ENCODE measurements around the gene NUP205.
A peak's percentile ranks its signal among the peaks of the same experiment; 100 is the strongest.

Gene NUP205, protein sequence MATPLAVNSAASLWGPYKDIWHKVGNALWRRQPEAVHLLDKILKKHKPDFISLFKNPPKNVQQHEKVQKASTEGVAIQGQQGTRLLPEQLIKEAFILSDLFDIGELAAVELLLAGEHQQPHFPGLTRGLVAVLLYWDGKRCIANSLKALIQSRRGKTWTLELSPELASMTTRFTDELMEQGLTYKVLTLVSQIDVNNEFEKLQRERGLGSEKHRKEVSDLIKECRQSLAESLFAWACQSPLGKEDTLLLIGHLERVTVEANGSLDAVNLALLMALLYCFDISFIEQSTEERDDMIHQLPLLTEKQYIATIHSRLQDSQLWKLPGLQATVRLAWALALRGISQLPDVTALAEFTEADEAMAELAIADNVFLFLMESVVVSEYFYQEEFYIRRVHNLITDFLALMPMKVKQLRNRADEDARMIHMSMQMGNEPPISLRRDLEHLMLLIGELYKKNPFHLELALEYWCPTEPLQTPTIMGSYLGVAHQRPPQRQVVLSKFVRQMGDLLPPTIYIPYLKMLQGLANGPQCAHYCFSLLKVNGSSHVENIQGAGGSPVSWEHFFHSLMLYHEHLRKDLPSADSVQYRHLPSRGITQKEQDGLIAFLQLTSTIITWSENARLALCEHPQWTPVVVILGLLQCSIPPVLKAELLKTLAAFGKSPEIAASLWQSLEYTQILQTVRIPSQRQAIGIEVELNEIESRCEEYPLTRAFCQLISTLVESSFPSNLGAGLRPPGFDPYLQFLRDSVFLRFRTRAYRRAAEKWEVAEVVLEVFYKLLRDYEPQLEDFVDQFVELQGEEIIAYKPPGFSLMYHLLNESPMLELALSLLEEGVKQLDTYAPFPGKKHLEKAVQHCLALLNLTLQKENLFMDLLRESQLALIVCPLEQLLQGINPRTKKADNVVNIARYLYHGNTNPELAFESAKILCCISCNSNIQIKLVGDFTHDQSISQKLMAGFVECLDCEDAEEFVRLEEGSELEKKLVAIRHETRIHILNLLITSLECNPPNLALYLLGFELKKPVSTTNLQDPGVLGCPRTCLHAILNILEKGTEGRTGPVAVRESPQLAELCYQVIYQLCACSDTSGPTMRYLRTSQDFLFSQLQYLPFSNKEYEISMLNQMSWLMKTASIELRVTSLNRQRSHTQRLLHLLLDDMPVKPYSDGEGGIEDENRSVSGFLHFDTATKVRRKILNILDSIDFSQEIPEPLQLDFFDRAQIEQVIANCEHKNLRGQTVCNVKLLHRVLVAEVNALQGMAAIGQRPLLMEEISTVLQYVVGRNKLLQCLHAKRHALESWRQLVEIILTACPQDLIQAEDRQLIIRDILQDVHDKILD (N-terminal part only)

DNA sequence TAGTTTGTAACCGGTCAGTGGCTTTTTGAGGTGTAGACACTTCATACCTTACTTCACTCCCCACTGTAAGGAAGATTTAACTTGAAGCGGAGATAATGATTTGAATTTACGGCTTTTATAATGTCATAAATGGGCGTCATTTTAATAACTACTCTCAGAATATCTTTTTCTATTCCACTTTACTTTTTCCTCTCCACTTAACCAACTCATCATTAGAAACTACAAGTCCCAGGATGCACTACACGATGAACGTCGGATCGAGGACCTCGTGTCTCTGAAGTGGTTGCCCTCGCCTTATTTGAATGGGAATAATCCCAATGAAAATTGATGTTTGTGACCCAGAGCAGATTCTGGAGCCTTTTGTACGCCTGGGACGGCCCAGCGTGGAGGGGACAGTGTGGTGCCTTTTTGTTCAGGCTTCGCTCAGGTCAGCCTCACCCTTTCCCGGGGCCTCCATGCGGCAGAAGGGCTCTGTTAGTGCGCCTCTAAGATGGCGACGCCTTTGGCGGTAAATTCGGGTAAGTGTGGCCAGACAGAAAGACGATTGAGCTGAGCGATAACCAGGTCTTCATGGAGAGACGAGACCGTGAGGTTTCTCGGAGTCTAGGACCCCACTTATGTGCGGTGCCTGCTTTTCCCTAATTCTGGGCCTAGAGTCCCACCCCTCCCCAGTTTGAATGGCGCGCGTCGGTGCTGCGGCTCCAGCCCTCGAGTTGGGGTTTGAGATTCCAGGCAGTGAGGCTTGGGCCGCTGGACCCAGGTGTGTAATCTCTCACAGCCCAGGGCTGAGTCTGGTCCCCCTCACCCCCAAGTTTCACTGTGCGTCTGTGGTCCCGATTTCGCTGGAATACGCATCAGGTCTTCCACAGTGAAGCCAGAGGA, at the start of gene NUP205:
Gene NUP205, plus strand, starts transcription at position 463 of the 882 bp plus-strand sequence. Its CDS starts 28 bp downstream, at position 491.
- DNase-seq: peak; percentile 97

DNA sequence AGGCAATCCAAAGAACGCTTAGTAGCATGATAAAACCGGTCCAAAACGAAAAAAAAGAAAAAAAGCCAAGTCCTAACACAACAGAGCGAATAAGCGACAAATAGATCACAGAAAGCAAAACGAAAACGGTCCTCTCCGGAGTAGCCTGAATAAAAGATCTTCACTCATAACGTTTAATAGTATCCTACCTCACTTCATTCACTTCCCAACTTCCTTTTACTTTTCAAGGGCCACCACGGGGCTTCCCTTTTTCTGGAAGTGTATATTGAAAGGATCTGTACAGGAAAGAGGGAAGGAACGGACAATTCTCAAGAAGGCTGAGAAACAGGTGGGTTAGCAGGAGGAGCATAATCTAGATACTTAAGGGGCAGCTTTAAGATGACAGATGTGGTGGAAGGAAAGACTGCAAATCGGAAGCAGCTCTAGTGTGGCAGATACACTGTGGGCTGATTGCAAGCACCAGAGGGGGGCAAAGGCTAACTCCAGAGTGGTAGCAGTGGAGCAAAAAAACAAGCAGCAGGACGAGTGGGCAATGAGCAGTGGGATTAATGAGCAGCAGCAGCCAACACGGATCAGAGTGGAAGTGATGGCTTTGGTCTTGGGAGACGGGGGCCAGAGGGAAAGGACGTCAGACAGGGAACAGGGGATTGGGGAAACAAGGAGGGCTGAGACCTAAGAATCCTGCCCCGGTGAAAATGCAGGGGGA, 48.7 kb upstream of the NUP205 start:
- DNase-seq: peak; percentile 78

DNA sequence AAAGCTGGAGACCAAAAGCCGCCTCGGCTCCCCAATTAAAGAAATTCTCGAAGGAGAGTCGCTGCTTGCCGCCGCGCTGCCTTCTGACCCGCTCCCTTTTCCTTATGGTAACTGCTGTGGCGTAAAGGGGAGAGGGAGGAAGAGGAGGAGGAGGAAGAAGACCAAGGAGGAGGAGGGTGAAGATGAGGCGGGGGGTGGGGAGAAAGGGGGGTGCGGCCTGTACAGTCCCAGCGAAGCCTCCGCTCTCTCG, 48.2 kb upstream of the NUP205 start:
- no peak for DNase-seq

DNA sequence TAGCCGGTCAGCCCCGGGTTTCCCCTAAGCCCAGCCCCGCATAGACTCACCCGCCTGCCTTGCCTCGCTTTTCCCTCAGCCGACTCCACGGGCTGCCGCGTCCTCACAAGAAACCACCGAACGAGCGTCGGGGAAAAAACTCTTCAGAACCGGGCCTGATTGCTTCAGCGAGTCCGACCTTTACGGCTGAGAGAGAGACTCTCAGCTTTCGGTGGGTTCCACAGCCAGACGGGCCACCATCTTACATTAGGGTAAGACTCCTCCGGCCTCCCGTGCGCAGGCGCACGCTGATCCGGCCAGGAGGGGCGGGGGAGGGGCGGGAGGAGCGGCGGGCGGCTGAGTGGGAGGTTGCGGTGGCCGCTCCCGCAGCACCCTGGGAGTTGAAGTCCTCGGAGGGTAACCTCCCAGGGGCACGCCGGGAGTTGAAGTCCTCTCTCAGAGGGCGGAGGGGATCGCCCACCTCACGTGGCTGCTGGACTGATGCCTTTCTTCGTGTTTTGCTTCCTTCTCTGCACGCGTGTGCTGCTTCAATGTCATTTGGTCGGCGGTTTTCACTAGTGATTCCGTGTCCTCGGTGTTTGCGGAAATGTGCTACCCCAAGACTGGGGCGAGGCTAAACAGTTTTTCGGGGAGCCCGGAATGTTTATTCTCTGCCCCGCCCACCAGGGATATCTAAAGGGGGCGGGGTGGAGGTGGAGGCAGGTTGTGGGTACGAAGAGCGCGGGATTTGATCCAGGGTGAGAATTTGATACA, 47.7 kb upstream of the NUP205 start, which contains the start of gene CNOT4:
Gene CNOT4, minus strand, starts transcription at position 264 of the 753 bp plus-strand sequence. CDS start 71,771 bp downstream, outside the sequence.
- peak; percentile 98 for DNase-seq

DNA sequence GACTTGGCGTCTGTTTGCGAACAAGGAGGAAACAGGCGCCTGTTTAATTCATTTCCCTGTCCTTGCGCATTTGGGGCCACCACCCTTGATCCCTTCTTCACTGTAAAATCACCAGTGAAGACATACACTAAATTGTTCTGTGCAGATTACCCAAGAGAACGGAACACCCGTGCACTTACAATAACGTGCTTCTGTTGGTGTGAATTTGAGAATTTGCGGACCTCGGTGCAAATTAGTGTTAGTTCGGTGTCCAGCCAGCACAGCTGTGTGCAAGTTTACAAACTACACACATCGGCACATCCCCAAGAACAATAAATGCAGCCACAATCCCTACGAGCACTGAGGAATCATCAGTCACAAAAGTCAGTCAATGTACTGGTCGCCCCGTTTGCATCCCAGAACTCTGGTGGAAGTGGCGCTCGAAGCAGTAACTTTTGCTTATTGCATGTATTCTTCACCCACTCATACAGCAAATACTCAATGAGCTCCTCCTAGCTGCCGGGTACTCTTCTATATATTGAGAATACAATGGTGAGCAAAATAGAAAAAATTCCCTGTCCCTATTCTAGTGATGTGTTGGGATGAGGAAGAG, 47.0 kb upstream of the NUP205 start:
- no peak for DNase-seq

DNA sequence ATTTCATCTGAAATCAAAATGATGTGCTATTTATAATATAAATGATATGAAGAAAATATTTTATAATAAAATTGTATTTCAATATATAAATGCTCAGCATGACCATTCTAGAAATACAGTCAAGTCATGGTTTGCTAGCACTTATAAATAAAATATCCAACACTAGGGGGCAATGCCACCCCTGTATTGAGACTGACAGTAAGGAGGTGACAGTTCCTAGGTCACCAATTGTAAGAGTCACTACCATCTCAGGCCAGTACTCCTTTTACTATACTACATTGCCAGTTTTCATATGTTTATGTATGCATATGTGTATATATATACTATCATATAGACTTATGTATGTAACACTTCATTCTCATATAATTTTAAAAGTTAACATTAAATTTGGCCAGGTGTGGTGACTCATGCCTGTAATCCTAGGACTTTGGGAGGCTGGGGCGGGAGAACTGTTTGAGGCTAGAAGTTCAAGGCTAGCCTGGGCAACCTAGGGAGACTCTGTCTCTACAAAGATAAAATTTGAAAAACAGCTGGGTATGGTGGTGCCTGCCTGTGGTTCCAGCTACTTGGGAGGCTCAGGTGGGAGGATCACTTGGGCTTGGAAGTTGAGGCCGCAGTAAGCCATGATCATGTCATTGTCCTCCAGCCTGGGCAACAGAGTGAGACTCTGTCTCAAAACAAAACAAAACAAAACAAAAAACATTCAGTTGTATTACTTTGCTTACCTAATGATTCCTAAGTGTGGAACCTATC, 45.4 kb upstream of the NUP205 start:
- peak; percentile 63 for DNase-seq

DNA sequence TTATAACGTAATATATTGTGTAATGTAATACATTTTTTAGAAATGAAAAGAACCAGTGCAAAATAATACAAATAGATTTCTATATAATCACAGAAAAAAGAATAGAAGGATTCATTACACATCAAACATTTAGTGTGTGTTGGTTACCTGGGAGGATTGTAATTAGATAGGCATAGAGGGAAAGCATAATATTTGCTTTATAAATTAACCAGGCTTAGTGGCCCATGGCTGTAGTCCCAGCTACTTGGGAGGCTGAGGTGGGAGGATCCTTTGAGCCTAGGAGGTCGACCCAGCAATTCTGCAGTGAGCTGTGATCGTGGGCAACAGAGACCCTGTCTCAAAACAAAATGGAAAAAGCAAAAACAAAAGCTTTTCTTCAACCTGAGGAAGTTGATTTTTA, 42.9 kb upstream of the NUP205 start:
- no peak for DNase-seq

DNA sequence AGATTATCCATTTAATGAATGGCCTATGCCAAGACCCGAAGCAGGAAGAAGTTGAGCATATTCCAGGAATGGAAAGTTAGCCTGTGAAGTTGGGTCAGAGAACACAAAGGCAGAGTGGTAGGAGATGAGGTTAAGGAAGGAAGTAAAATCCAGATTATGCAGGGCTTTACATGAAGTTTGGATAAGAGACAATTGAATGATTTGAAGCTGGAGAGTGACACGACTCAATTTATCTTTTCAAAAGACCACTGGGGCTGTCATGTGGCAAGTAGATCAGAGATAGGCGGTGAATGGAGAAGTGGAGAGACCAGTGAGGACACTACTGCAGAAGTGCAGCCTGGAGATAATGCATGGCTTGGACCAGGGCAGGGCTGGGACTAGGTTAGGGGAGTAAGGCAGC, 40.7 kb upstream of the NUP205 start:
- no peak for DNase-seq

DNA sequence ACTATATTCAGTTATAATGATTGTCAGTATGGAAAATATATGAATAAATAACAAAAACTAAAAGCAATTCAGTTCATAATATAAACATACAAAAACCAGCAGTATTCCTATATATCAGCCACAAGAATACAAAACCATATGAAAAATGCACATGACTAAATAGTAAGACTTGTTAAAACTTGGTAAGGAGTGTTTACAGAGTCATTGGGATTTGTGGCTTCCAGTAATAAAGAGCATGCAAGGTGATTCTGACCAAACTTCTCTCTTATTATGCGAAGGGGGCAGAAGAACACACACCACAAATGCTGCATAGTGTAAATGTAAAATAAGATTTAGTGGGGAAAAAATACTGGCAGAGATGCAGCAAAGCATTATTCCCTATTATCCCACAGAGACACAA, 39.0 kb upstream of the NUP205 start:
- DNase-seq: no peak

DNA sequence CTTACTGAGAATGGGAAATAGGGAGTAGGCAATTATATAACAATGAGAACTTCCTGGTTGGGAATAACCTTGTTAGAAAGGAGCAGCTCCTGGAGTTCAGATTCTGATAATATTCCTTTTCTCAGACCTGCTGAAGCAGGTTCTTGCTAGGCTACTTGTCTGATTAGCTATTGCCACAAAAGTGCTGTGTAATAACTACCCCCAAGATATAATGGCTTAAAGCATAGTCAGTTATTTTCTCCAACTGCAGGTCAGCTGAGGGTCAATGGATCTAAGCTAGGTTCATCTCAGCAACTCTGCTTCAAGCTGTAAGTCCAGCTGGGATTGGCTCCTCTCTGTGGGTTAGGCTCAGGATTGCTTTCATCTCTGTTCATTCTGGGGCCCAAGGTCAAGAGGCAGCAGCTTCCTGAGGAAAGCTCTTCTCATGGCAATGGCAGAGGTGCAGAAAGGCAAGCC, 38.5 kb upstream of the NUP205 start:
- peak; percentile 2 for DNase-seq

DNA sequence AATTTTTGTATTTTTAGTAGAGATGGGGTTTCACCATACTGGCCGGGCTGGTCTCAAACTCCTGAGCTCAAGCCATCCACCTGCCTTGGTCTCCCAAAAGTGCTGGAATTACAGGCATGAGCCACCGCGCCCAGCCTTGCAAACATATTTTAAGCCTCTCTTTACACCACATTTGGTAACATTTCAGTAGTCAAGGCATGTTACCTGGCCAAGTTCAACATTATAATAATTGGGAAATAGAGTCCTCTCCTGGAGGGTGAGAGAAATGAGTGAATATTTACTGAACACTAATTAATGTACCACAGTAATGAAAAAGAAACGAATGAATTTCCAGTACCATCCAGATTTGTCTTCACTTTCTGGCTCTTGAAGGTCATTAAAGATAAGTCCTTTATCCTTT, 37.8 kb upstream of the NUP205 start:
- no peak for DNase-seq

DNA sequence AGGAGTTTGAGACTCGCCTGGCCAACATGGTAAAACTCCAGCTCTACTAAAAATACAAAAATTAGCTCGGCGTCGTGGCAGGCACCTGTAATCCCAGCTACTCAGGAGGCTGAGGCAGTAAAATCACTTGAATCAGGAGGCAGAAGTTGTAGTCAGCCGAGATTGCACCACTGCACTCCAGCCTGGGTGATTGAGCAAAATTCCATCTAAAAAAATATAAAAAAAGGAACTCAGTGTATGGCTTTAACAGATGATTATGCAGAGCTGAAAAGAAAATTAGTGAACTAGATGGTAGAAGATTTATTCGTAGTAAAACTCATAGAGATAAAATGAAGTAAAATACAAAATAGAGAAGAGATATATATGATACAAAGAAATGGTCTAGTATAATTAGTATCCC, 35.2 kb upstream of the NUP205 start:
- DNase-seq: no peak

DNA sequence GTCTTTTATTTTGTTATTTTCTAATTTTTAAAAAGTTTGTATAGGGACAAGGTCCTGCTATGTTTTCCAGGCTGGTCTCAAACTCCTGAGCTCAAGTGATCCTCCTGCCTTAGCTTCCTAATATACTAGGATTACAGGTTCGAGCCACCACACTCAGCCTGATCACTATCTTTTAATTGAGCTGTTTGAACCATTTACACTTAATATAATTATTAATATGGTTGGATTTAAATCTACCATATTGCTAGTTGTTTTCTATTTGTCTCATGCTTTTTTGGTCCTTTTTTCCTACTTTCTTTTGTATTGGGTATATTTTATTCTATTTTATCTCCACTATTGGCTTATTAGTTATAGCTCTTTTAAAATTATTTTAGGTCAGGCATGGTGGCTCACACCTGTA, 34.6 kb upstream of the NUP205 start:
- no peak for DNase-seq

DNA sequence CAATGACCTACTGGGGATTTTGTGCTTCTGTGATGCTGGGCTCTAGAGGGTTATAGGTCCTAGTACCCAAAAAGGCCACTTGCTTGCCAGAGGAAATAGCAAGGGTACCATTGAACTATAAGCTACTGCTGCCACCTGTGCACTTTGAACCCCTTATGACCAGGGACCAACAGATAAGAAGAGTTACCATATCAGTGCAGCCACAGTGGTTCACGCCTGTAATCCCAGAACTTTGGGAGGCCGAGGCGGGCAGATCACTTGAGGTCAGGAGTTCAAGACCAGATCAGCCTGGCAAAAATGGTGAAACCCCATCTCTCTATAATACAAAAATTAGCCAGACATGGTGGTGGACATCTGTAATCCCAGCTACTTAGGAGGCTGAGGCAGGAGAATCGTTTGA, 32.3 kb upstream of the NUP205 start:
- DNase-seq: no peak

DNA sequence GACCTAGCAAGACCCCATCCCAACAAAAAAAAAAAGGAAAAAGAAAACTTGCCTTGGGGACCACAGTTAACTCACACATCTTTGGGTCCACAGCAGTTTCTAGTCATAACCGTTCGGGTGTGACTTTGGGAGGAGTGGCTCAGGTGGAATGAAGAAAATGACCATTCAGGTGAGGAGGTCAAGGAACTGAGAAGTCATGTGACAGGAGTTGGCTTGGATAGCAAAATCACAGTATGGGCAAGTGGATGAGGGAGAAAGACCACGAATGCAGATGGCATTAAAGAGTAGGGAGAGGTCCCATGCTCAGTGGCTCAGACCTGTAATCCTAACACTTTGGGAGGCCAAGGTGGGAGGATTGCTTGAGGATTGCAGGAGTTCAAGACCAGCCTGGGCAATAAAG, 30.7 kb upstream of the NUP205 start:
- DNase-seq: no peak

DNA sequence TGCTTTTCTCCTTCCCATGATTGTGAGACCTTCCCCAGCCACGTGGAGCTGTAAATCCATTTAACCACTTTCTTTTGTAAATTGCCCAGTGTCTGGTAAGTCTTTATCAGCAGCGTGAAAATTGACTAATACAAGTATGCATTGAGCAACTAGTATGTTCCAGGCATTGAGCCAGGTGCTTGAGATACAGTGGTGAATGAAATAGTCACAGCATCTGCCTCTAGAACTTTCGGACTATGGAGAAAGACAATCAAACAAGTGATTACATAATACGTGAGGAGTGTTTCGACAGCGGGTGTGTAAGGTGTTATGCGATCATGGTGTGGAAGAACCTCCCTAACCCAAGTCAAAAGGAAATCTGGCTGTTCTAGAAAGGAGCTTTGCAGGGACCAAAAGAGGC, 21.6 kb upstream of the NUP205 start:
- DNase-seq: no peak

DNA sequence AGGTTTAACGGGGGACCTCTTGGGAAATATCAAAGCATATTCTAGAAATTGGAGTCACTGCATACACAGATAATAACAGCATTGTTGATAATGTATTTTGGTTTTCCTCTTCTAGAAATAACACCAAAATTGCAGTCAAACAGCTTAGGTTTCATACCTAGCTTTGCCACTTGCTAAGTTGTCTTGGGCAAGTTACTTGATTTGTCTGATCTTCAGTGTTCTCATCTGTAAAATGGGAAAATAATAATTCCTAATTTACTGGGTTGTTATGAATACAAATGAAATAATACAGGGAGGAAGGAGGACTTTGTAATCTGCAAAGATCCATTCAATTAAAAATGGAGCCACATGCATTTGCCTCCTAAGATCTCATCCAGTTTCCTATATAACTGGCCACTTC, 20.3 kb upstream of the NUP205 start:
- DNase-seq: no peak

DNA sequence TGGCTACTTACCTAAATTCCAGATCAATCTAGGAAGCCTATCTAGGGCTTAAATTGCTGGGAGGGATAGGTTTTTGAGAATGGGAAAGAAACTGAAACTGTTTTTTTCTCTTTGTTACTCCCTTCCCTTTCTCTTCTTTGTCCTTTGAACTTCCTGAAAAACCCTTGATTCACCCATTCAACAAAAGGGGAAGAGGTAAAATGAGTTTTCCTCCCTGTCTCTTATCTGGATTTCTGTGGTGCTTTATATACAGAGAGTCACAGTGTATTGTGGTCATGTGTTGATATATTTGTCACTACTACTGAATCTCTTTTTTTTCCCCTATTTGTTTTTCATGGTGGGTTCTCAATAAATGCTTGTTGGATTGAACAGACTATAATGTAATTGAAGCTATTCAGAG, 19.8 kb upstream of the NUP205 start:
- no peak for DNase-seq

DNA sequence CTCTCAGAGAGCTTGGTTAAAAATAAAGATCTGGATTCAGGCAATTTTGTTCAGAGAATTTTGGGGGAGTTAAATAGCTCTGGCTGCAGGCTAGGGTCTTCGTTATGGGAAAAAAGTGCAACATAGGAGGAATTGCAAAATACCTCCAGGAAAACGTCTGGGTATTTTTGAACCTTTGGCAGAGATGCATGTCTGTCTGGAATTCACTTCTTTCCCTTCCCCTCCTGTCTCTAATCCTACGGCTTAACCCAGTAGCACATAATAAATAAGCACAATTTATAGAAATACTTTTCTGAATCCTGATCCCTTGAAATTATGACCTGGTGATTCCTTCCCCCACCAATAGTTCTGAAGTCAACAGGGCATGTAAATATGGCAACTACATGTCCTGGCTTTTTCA, 19.3 kb upstream of the NUP205 start:
- DNase-seq: no peak

DNA sequence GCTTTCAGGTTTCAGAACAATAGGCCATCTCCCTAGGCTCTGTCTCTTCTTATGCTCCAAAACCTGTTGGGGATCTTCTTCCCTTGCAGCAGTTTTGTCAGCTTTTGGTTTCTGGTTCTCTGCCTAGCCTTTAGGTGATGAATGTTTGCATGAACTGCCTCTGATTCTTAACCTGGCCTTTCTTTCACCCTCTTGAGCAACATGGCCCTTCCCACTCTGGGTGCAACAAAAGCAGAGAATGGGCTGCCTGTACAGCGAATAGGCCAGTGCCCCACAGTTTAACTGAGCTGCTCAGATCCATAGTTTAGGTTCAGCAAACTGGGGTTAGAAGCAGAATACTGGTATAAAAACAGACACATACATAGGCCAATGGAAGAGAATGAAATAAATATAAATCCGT, 18.1 kb upstream of the NUP205 start:
- no peak for DNase-seq

All from eye (tissue), 1 donor.